Measurements from ENCODE around the gene ZNF593OS.

- TF ChIP-seq CTCF (IDR thresholded peaks at IDR 0.05 in 8 of 11, conservative IDR thresholded peaks at IDR 0.05 in 3 of 11) (no peak), POLR2A (IDR thresholded peaks at IDR 0.05) (no peak)
Measured at GRCh38 chr1:26169198-26169554, 2.5 kb downstream of the ZNF593OS start.

All from spleen (tissue), 7 donors.